H1 (cell line): ENCODE data around the gene BTN2A1. TPM values are rescaled to one million over a fixed set of nuclear protein-coding genes. Genes with fewer than 3 reads are reported as not detected.

Source experiments
- CTCF ChIA-PET: fragments of 300-600 bp; sonication (Branson Sonifier 250); formaldehyde crosslinking; loops from one replicate; lab custom pipeline; 2021; ENCODE audit not compliant: partially characterized antibody; lab: Charles Lee
- POLR2A ChIA-PET: fragments of 300-600 bp; sonication (Branson Sonifier 250); formaldehyde crosslinking; loops from one replicate; lab custom pipeline; 2021; ENCODE audit warnings: inconsistent platforms; ENCODE audit not compliant: partially characterized antibody; lab: Charles Lee
- DNase-seq, 2 experiments: peaks; one replicate each; pipeline versions ENCODE4 v3.0.0 to v3.0.0-alpha.2; 2010 to 2022; ENCODE audit warnings: low spot score in 2 of 2, low read depth in 1 of 2, mixed read lengths in 1 of 2
- FAIRE-seq: peaks from 2 replicates; lab custom pipeline; 2011; peaks lifted over from hg19 to GRCh38; lab: Jason Lieb, UNC
- H2AFZ ChIP-seq: 2 replicates; pipeline ENCODE4 v1.8.1; 2012; ENCODE audit warnings: low read length, inconsistent platforms
- H2AK5ac ChIP-seq: 2 replicates; pipeline ENCODE4 v1.6.1; 2013; ENCODE audit warnings: low read depth, low read length
- H2BK120ac ChIP-seq: replicated peaks from 2 replicates; pipeline ENCODE3; 2013; ENCODE audit warnings: low read depth, low read length, inconsistent platforms
- H2BK12ac ChIP-seq: 2 replicates; pipeline ENCODE4 v1.6.1; 2013; ENCODE audit warnings: low read depth, low read length
- H2BK15ac ChIP-seq: 2 replicates; pipeline ENCODE4 v1.6.1; 2013; ENCODE audit warnings: low read length
- H2BK20ac ChIP-seq: 2 replicates; pipeline ENCODE4 v1.6.1; 2013; ENCODE audit warnings: low read length
- H2BK5ac ChIP-seq: 2 replicates; pipeline ENCODE4 v1.6.1; 2013; ENCODE audit warnings: low read depth, low read length
- H3K14ac ChIP-seq: 2 replicates; pipeline ENCODE4 v1.6.1; 2013; ENCODE audit warnings: inconsistent platforms; ENCODE audit not compliant: insufficient read length
- H3K18ac ChIP-seq: 2 replicates; pipeline ENCODE4 v1.6.1; 2013; ENCODE audit warnings: low read length; ENCODE audit errors: extremely low read depth
- H3K23ac ChIP-seq: 2 replicates; pipeline ENCODE4 v1.6.1; 2013; ENCODE audit warnings: inconsistent platforms; ENCODE audit not compliant: insufficient read length
- H3K23me2 ChIP-seq: 2 replicates; pipeline ENCODE4 v1.6.1; 2013; ENCODE audit warnings: low read depth, low read length
- H3K27ac ChIP-seq: 2 replicates; pipeline ENCODE4 v1.6.1; 2011; ENCODE audit warnings: low read depth, low read length, inconsistent platforms
- H3K27me3 ChIP-seq, 4 experiments: replicated peaks in 1 of 4; 1 replicate in 1 of 4; 2 replicates in 3 of 4; pipeline versions ENCODE4 v1.6.1 to v1.8.1; 2011 to 2013; ENCODE audit warnings: low read length in 3 of 4, mild to moderate bottlenecking in 3 of 4, inconsistent platforms in 2 of 4, mixed read lengths in 2 of 4, moderate library complexity in 1 of 4; ENCODE audit not compliant: control insufficient read depth in 3 of 4, insufficient read depth in 3 of 4; ENCODE audit errors: extremely low read depth in 1 of 4
- H3K36me3 ChIP-seq, 4 experiments: 2 replicates each; pipeline versions ENCODE4 v1.6.1 to v1.8.1; 2011 to 2013; ENCODE audit warnings: mild to moderate bottlenecking in 4 of 4, low read length in 3 of 4, moderate library complexity in 2 of 4, control low read depth in 1 of 4, inconsistent platforms in 1 of 4; ENCODE audit not compliant: insufficient read depth in 4 of 4, control insufficient read depth in 2 of 4
- H3K4ac ChIP-seq: replicated peaks from 2 replicates; pipeline ENCODE3; 2013; ENCODE audit warnings: low read length, low read depth, mixed read lengths, inconsistent platforms; ENCODE audit not compliant: insufficient read length
- H3K4me1 ChIP-seq, 4 experiments: replicated peaks in 1 of 4; 1 replicate in 1 of 4; 2 replicates in 3 of 4; pipeline versions ENCODE4 v1.6.1 to v1.8.1; 2011 to 2013; ENCODE audit warnings: low read length in 3 of 4, inconsistent platforms in 2 of 4, mixed read lengths in 1 of 4; ENCODE audit not compliant: insufficient read depth in 4 of 4, control insufficient read depth in 3 of 4
- H3K4me2 ChIP-seq, 2 experiments: 2 replicates each; pipeline versions ENCODE4 v1.6.1 to v1.8.1; 2011 to 2013; ENCODE audit warnings: low read depth in 2 of 2, low read length in 2 of 2, control low read depth in 1 of 2, inconsistent platforms in 1 of 2, mild to moderate bottlenecking in 1 of 2; ENCODE audit not compliant: insufficient read depth in 1 of 2
- H3K4me3 ChIP-seq, 4 experiments: fragments of 200-600, 300-600 bp in 1 of 4; sonication (generic), shearing (Covaris generic), sonication (Bioruptor Twin) in 1 of 4; 2 replicates each; pipeline versions ENCODE4 v1.5.1 to v1.8.1; 2011 to 2016; ENCODE audit warnings: low read length in 4 of 4, low read depth in 3 of 4, control low read depth in 2 of 4, inconsistent platforms in 2 of 4, mild to moderate bottlenecking in 2 of 4, mixed read lengths in 1 of 4, moderate library complexity in 1 of 4; ENCODE audit not compliant: insufficient read depth in 2 of 4; ENCODE audit errors: extremely low read depth in 1 of 4
- H3K56ac ChIP-seq: replicated peaks from 2 replicates; pipeline ENCODE3; 2013; ENCODE audit warnings: low read depth, mild to moderate bottlenecking, mixed read lengths, low read length, inconsistent platforms; ENCODE audit not compliant: insufficient read length
- H3K79me1 ChIP-seq: 2 replicates; pipeline ENCODE4 v1.6.1; 2013; ENCODE audit warnings: low read depth, low read length, control low read depth
- H3K79me2 ChIP-seq, 2 experiments: 2 replicates each; pipeline versions ENCODE4 v1.6.1 to v1.8.1; 2012 to 2013; ENCODE audit warnings: low read length in 2 of 2, mild to moderate bottlenecking in 2 of 2, inconsistent platforms in 1 of 2; ENCODE audit not compliant: insufficient read depth in 2 of 2, control insufficient read depth in 1 of 2
- H3K9ac ChIP-seq, 4 experiments: replicated peaks in 1 of 4; 1 replicate in 1 of 4; 2 replicates in 3 of 4; pipeline versions ENCODE4 v1.6.1 to v1.8.1; 2011 to 2013; ENCODE audit warnings: low read depth in 3 of 4, low read length in 3 of 4, control low read depth in 2 of 4, mild to moderate bottlenecking in 2 of 4, moderate library complexity in 2 of 4, inconsistent platforms in 1 of 4; ENCODE audit errors: extremely low read depth in 1 of 4
- H3K9me3 ChIP-seq, 2 experiments: 2 replicates each; pipeline versions ENCODE4 v1.6.1 to v1.8.1; 2012 to 2013; ENCODE audit warnings: mild to moderate bottlenecking in 2 of 2, moderate library complexity in 2 of 2, control low read depth in 1 of 2, inconsistent platforms in 1 of 2, low read depth in 1 of 2, low read length in 1 of 2, mixed read lengths in 1 of 2; ENCODE audit not compliant: insufficient read depth in 2 of 2
- H4K20me1 ChIP-seq, 2 experiments: replicated peaks in 1 of 2; 2 replicates each; pipeline versions ENCODE3 to v1.8.1; 2011 to 2013; ENCODE audit warnings: inconsistent platforms in 2 of 2, low read length in 2 of 2, mild to moderate bottlenecking in 1 of 2; ENCODE audit not compliant: insufficient read depth in 2 of 2, control insufficient read depth in 1 of 2
- H4K5ac ChIP-seq: 2 replicates; pipeline ENCODE4 v1.6.1; 2013; ENCODE audit warnings: low read length, low read depth, mixed read lengths, inconsistent platforms; ENCODE audit not compliant: insufficient read length
- H4K8ac ChIP-seq: 2 replicates; pipeline ENCODE4 v1.8.0; 2013; ENCODE audit warnings: mild to moderate bottlenecking, moderate library complexity, low read length, inconsistent platforms; ENCODE audit not compliant: insufficient read depth; ENCODE audit errors: extremely low read depth
- H4K91ac ChIP-seq: replicated peaks from 2 replicates; pipeline ENCODE3; 2013; ENCODE audit warnings: low read length, mixed read lengths, inconsistent platforms; ENCODE audit not compliant: insufficient read length
- CHD1 ChIP-seq: IDR thresholded peaks from 2 replicates; pipeline ENCODE4 v1.6.1; 2012; ENCODE audit warnings: low read depth, low read length, improper control_type of control experiment
- KDM5A ChIP-seq: fragments of 200-600 bp; IDR thresholded peaks from 2 replicates; pipeline ENCODE4 v1.7.1; 2012; ENCODE audit warnings: mild to moderate bottlenecking, low read length, inconsistent platforms, mixed read lengths
- polyA plus RNA-seq, 7 experiments: library from polyadenylated mRNA; depleted of rRNA in 3 of 7; stranded (reverse) in 5 of 7; unstranded in 2 of 7; fragments of >200 nt in 5 of 7; fragments of 200-250 nt in 2 of 7; gene quantifications; 1 replicate in 5 of 7; 2 replicates in 1 of 7; 4 replicates in 1 of 7; pipeline versions ENCODE4 v1.2.1 to v1.2.3, GENCODE V29; 2011 to 2013; ENCODE audit warnings: missing spikeins in 2 of 7, mixed read lengths in 2 of 7
- total RNA-seq: library from RNA; stranded (reverse); fragmentation: NEBNext Ultra II Directional; extraction: Animal tissue kit (Norgen Biotek cat#: 25700); gene quantifications from 2 replicates; pipeline ENCODE4 v1.2.1, GENCODE V29; 2021

The BTN2A1 gene
- total and polyA plus RNA-seq, 2 of the 8 experiments (the other 6 are each of a cell fraction or from before 2014, with no cell fraction given), result 8.7 to 11.0 TPM

GRCh38 chr6:26471970-26472369 lies 14.2 kb downstream of the BTN2A1 start:
- Histone ChIP-seq H4K20me1 (no peaks in the 10 kb centered on the region), H4K91ac (no peak overlapping the region), H2BK120ac (no peak overlapping the region), H3K4me2 (no peak overlapping the region), H2AK5ac (no peak overlapping the region), H3K14ac (no peak overlapping the region), H3K18ac (no peak overlapping the region), H2AFZ (no peak overlapping the region), H3K79me2 (no peaks in the 10 kb centered on the region), H2BK20ac (no peak overlapping the region), H3K4me3 (no peak overlapping the region), H3K9me3 (no peaks in the 10 kb centered on the region), H2BK12ac (no peak overlapping the region), H3K23ac (no peak overlapping the region), H3K4ac (no peak overlapping the region), H4K5ac (no peak overlapping the region), H3K56ac (no peak overlapping the region), H3K36me3 (peaks cover 0 to 22% (median 7%) of the 10 kb centered on the region in 4 experiments; a peak in 4 of 8 replicates), H3K27ac (no peak overlapping the region), H2BK5ac (no peak overlapping the region), H2BK15ac (no peak overlapping the region), H3K4me1 (peaks cover 6 to 14% (median 10%) of the 10 kb centered on the region in 4 experiments; a peak in 5 of 7 replicates), H3K79me1 (no peaks in the 10 kb centered on the region), H4K8ac (no peak overlapping the region), H3K23me2 (no peaks in the 10 kb centered on the region), H3K9ac (no peak overlapping the region), H3K27me3 (no peaks in the 10 kb centered on the region)
- DNase-seq (no peak), FAIRE-seq (no peak)
- ChIA-PET CTCF (no interaction called here), POLR2A (interaction anchor here (0.6 to 1.1 kb wide), 3 partner anchors 13 to 16 kb away, joined by 3 read pairs; no protein-coding TSS in a partner anchor)
- TF ChIP-seq CHD1 (no peak), KDM5A (no peak)
